Heart left ventricle (tissue), 16 donors: Measurements from ENCODE around the gene LPCAT4. TPM values are rescaled to one million over a fixed set of nuclear protein-coding genes. Genes with fewer than 3 reads are reported as not detected.

ENCODE experiments used
- ATAC-seq, 4 donors: fragments of 200-7000 bp; cut with Tn5 transposase; one replicate each; pipeline ENCODE4 v1.9.1; 2020 to 2022; ENCODE audit warnings: moderate library complexity in 4 of 4, mild to moderate bottlenecking in 3 of 4, moderate number of reproducible peaks in 1 of 4
- DNase-seq, 5 donors: peaks; one replicate each; pipeline ENCODE4 v3.0.0-alpha.2; 2020
- H3K27ac ChIP-seq, 12 donors: fragments of 200-600 bp; sonication (generic) in 4 of 12; one replicate each; pipeline versions ENCODE4 v1.5.0 to v1.8.0; 2016 to 2022; ENCODE audit warnings: mild to moderate bottlenecking in 2 of 12
- H3K27me3 ChIP-seq, 9 donors: fragments of 200-600 bp; sonication (generic) in 2 of 9; one replicate each; pipeline versions ENCODE4 v1.5.1 to v1.8.0; 2016 to 2022; ENCODE audit warnings: mild to moderate bottlenecking in 3 of 9
- H3K36me3 ChIP-seq, 9 donors: fragments of 200-600 bp; sonication (generic) in 2 of 9; one replicate each; pipeline versions ENCODE4 v1.5.0 to v1.8.0; 2018 to 2022; ENCODE audit warnings: mild to moderate bottlenecking in 2 of 9
- H3K4me1 ChIP-seq, 12 donors: fragments of 200-600 bp; sonication (generic) in 4 of 12; one replicate each; pipeline versions ENCODE4 v1.5.0 to v1.8.0; 2016 to 2022; ENCODE audit warnings: mild to moderate bottlenecking in 3 of 12
- H3K4me3 ChIP-seq, 12 donors: fragments of 200-600 bp; sonication (generic) in 4 of 12; one replicate each; pipeline versions ENCODE4 v1.5.0 to v1.8.0; 2017 to 2022; ENCODE audit warnings: mild to moderate bottlenecking in 9 of 12, moderate library complexity in 4 of 12
- H3K9me3 ChIP-seq, 12 donors: fragments of 200-600 bp; sonication (generic) in 4 of 12; one replicate each; pipeline versions ENCODE4 v1.5.0 to v1.8.0; 2016 to 2022; ENCODE audit warnings: mild to moderate bottlenecking in 1 of 12
- CTCF ChIP-seq, 12 donors: fragments of 200-600 bp; sonication (generic) in 4 of 12; IDR thresholded peaks; one replicate each; pipeline versions ENCODE4 v1.5.0 to v1.8.0; 2018 to 2022; ENCODE audit warnings: antibody characterized with exemption in 12 of 12, mild to moderate bottlenecking in 5 of 12
- POLR2A ChIP-seq, 2 donors: fragments of 450-650 bp; IDR thresholded peaks; one replicate each; pipeline ENCODE4 v1.6.1; 2017; ENCODE audit warnings: antibody characterized with exemption in 2 of 2, mild to moderate bottlenecking in 2 of 2, moderate library complexity in 2 of 2
- WGBS, 4 donors: extraction: QIAGEN DNeasy Blood & Tissue Kit in 2 of 4; methylation state at CpG; one replicate each; pipeline versions ENCODE4 v1.1.5 to v1.1.7; 2013 to 2018; 5-methylcytosine and 5-hydroxymethylcytosine counted together
- intact Hi-C, 10 donors: fragments of 100-400 bp; cut with DNase I; formaldehyde crosslinking; loops; one replicate each; pipeline versions ENCODE4 v1.11.1 to v1.14.2; 2022
- polyA plus RNA-seq, 2 donors: library from polyadenylated mRNA; stranded (reverse); fragments of 200-250 nt; gene quantifications; one replicate each; pipeline ENCODE4 v1.2.3, GENCODE V29; 2013
- total RNA-seq, 9 donors: library from RNA; depleted of rRNA in 2 of 9; stranded (reverse); fragments of >200 nt in 2 of 9; fragmentation: NEBNext Ultra II Directional in 3 of 9; extraction: Animal tissue kit (Norgen Biotek cat#: 25700) in 3 of 9; gene quantifications; one replicate each; pipeline versions ENCODE4 v1.1.0 to v1.2.4, GENCODE V29; 2016 to 2023
- donor health status: ischemic (EF 13 %, LVEDD 7.1; RV severe dilation, severe dysfunction).
- donor health status: healthy with polysubstance abuse.
- donor health status: DM: no; HTN: yes; CAD: no.
- donor health status: DM: no; HTN: no; CAD: no.
- donor health status: ischemic (EF 25% LVEDD 6.9; RV normal size, moderate dysfunction).
- donor health status: ischemic (EF 25% LVEDD 5.7; RV mildly dilated, moderate dysfunction).
- donor health status: healthy.
- donor health status: DM: yes; HTN: yes; CAD: no.
- donor health status: ischemic (EF 35%, LVEDD 5.7; RV mildly dilated, moderate dysfunction).
- donor health status: nonischemic (EF 11% LVEDD 7.7; RV severe dilation, severe dysfunction).
- donor health status: DM: yes; HTN: yes; CAD: no.
- donor health status: PGD.
- donor health status: ischemic (EF 29% LVEDD 5.4; RV normal size, mild dysfunction).
- donor health status: nonischemic (EF 23%, LVEDD 6.1; RV moderate dilation, normal function).

The LPCAT4 gene
- total and polyA plus RNA-seq, 11 donors, result 9.8 to 80.0 (median 44.8) TPM

GRCh38 chr15:34332553-34333120 lies 34.4 kb downstream of the LPCAT4 start:
- 97 to 98% (median 98%) methylated on average over 6 of the region's 6 CpGs for WGBS, 4 donors
- intact Hi-C loops, result loop anchor here in 3 of 10 donors (10.0 kb wide), 3 partner anchors 68 to 268 kb away; partner anchors contain the start of genes EMC7 (in 1 of the 3) and PGBD4 (in 1 of the 3)
- Histone ChIP-seq H3K36me3 (peaks cover 0 to 10% (median 0%) of the 10 kb centered on the region in 9 donors), H3K9me3 (no peaks in the 10 kb centered on the region), H3K27me3 (no peaks in the 10 kb centered on the region), H3K4me3 (no peak overlapping the region), H3K27ac (peak overlapping the region in 1 of 12 donors; percentile 39), H3K4me1 (peaks cover 0 to 74% (median 30%) of the 10 kb centered on the region in 12 donors)
- no peak for TF ChIP-seq CTCF (IDR thresholded peaks at IDR 0.05)
- TF ChIP-seq POLR2A (IDR thresholded peaks at IDR 0.05), result no peak
- DNase-seq (no peak), ATAC-seq (no peak)

GRCh38 chr15:34331809-34332208 lies 35.2 kb downstream of the LPCAT4 start:
- Histone ChIP-seq H3K4me3 (no peak overlapping the region), H3K36me3 (peaks cover 0 to 10% (median 0%) of the 10 kb centered on the region in 9 donors), H3K27me3 (no peaks in the 10 kb centered on the region), H3K9me3 (no peaks in the 10 kb centered on the region), H3K27ac (peak overlapping the region in 1 of 12 donors; percentile 39), H3K4me1 (peaks cover 0 to 74% (median 27%) of the 10 kb centered on the region in 12 donors)
- TF ChIP-seq POLR2A (IDR thresholded peaks at IDR 0.05), result no peak
- no peak for TF ChIP-seq CTCF (IDR thresholded peaks at IDR 0.05)
- DNase-seq, result no peak
- intact Hi-C loops, result loop anchor here in 3 of 10 donors (10.0 kb wide), 3 partner anchors 67 to 267 kb away; partner anchors contain the start of genes EMC7 (in 1 of the 3) and PGBD4 (in 1 of the 3)
- 40 to 65% (median 63%) methylated on average over 2 of the region's 2 CpGs for WGBS, 4 donors
- ATAC-seq, result no peak

- DNase-seq, result no peak
- intact Hi-C loops, result loop anchor here in 3 of 10 donors (10.0 kb wide), 3 partner anchors 65 to 265 kb away; partner anchors contain the start of genes EMC7 (in 1 of the 3) and PGBD4 (in 1 of the 3)
- WGBS, 4 donors, result 95 to 99% (median 97%) methylated on average over 5 of the region's 5 CpGs
- Histone ChIP-seq H3K4me1 (peaks cover 0 to 59% (median 14%) of the 10 kb centered on the region in 12 donors), H3K27me3 (no peaks in the 10 kb centered on the region), H3K36me3 (peaks cover 0 to 10% (median 0%) of the 10 kb centered on the region in 9 donors), H3K27ac (no peak overlapping the region), H3K9me3 (no peaks in the 10 kb centered on the region), H3K4me3 (no peak overlapping the region)
- TF ChIP-seq CTCF (IDR thresholded peaks at IDR 0.05) (no peak), POLR2A (IDR thresholded peaks at IDR 0.05) (no peak)
- ATAC-seq, result no peak
Observed at GRCh38 chr15:34330279-34330678, 36.7 kb downstream of the LPCAT4 start.

GRCh38 chr15:34329006-34329405 lies 38.0 kb downstream of the LPCAT4 start:
- DNase-seq (no peak), ATAC-seq (no peak)
- H3K27me3 ChIP-seq, result no peaks in the 10 kb centered on the region
- no peak overlapping the region for H3K4me3 ChIP-seq
- peaks cover 0 to 46% (median 2%) of the 10 kb centered on the region in 12 donors for H3K4me1 ChIP-seq
- WGBS, 4 donors, result 78 to 90% (median 83%) methylated on average over 2 of the region's 2 CpGs
- H3K9me3 ChIP-seq, result no peaks in the 10 kb centered on the region
- TF ChIP-seq CTCF (IDR thresholded peaks at IDR 0.05) (no peak), POLR2A (IDR thresholded peaks at IDR 0.05) (no peak)
- intact Hi-C loops, result loop anchor here in 1 of 10 donors (10.0 kb wide), 1 partner anchor 54 kb away; no protein-coding TSS in a partner anchor
- peak overlapping the region in 1 of 12 donors; percentile 47 for H3K27ac ChIP-seq
- peaks cover 0 to 10% (median 0%) of the 10 kb centered on the region in 9 donors for H3K36me3 ChIP-seq
